Stimulated activated CD4-positive, alpha-beta T cell treated with anti-CD3 and anti-CD28 coated beads, Interleukin-1b, Interleukin-23, amount 100 ng/mL, for 1 hour (primary cell): ENCODE measurements around the gene S100A3.

Experiments used
- DNase-seq, 2 donors: peaks; one replicate each; pipeline ENCODE4 v3.0.0-alpha.2; 2020; ENCODE audit warnings: low read depth in 2 of 2

Gene S100A3

DNA sequence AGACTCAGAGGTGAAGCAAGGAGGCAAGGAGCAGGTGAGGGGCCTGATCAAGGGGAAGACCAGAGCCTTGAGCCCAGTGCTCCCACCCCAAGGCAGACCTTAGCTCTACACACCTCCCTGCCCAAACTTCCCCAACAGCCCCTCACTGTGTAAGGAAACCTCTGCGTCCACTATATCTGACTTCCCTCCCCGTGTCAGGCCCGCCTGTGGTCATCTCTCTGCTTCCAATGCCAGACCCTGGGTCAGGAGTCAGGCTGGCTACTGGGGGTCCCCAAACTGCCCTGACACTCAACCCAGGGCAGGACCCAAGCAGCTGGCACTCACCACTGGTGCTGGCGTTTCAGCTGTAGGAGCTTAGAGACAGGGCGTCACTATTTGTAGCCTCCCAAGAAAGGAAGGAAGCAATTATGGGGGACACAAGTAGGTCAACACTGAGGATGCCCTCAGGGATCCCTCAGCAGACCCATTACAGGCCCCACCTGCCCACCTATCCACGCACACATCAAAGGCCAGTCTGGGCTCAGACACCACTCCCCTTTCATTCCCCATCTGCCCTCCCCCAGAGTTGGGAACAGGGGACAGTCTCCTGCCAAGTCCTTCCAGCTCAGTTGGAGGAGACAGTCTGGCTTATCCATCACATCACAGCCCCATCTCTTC lies 811 bp upstream of the S100A3 start:
- no peak for DNase-seq

DNA sequence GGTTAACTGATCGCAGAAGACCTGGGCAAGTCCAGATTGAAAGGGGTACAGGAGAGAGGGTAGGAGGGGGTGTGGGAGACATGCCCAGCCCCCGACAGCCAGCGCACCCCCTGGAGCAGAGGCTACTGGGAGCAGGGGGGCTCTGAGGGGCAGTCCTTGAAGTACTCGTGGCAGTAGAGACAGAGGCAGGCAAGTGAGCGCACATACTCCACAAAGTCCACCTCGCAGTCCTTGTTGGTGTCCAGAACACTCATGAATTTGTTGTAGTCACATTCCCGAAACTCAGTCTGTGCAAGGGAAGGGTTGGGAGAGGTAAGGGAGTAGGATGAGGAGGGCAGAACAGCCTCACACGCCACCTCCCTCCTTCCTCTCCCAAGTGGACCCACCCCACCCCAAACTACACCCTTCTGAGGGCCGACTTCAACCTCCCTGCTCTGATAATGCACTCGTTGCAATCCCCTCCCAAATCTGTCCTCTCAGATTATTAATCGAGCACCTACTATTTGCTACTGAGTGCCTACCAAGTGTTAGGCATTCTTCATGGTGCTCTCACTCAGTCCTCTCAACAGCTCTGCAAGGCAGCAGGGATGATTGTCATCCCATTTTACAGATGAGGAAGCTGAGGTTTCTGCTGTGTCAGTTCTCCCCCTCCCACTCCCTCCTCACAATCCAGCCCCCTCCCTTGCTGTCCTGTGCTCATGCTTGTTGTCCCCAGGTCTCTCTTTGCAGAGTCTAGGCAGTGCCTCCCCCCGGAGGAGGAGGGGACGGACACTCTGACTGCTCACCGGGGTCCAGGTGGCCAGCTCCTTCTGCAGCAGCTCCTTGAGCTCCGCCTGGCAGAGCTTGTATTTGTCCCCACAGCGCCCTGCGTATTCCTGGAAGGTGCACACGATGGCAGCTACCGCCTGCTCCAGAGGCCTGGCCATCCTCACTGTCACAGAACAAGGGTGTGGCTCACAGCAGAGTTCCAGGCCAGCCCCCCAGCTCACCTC lies 1.2 kb downstream of the S100A3 start:
- no peak for DNase-seq

GRCh38 chr1:153546796-153547559 lies 2.1 kb downstream of the S100A3 start:
- DNase-seq = no peak

DNA sequence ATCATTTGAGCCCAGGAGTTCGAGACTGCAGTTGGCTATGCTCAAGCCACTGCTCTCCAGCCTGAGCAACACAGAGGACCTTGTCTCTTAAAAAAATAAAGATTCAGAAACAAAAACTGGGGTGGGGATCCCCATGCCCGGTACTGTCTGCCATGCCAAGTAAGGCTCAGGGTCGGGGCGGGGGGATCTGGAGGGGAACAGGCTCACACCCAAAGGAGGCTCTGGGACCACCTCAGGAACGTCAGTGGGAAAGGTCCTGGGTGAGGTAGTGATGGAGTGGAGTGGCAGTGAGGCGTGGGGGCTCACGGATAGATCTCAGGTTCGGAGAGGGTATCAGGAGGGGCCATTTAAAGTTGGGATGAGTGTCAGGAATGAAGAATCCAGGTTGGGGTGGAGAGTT lies 2.7 kb downstream of the S100A3 start:
- DNase-seq = no peak

- DNase-seq = peak; percentile 75 to 84
These were observed 3.7 kb downstream of the S100A3 start, which contains the start of gene S100A4 for GRCh38 chr1:153545067-153546055. S100A4 (minus strand) TSS chr1:153545806; CDS start chr1:153544794, 1,012 bp downstream.

DNA sequence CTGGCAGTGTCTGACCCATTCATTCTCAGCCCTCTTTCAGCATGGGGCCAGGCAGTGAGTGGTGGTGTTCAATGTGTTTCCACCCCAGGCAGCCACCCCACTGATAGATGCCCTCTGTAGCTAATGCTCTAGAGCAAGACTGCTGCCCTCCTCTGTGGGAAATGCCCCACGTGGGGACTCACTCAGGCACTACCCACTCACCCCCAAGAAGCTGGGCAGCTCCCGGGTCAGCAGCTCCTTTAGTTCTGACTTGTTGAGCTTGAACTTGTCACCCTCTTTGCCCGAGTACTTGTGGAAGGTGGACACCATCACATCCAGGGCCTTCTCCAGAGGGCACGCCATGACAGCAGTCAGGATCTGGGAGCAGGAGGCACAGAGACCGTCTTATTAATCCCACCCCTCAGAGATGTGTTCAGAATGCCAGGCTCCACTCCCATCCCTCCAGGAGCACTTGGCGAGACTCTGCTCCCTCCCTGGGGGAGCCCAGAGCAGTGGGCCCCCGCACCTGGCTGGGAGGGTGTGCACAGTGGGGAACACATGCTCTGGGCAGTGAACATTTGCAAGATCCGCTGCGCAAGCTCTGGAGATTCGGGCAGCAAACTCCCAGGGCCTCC lies 4.5 kb downstream of the S100A3 start:
- DNase-seq = no peak

GRCh38 chr1:153543736-153544135 lies 5.3 kb downstream of the S100A3 start:
- no peak for DNase-seq

DNA sequence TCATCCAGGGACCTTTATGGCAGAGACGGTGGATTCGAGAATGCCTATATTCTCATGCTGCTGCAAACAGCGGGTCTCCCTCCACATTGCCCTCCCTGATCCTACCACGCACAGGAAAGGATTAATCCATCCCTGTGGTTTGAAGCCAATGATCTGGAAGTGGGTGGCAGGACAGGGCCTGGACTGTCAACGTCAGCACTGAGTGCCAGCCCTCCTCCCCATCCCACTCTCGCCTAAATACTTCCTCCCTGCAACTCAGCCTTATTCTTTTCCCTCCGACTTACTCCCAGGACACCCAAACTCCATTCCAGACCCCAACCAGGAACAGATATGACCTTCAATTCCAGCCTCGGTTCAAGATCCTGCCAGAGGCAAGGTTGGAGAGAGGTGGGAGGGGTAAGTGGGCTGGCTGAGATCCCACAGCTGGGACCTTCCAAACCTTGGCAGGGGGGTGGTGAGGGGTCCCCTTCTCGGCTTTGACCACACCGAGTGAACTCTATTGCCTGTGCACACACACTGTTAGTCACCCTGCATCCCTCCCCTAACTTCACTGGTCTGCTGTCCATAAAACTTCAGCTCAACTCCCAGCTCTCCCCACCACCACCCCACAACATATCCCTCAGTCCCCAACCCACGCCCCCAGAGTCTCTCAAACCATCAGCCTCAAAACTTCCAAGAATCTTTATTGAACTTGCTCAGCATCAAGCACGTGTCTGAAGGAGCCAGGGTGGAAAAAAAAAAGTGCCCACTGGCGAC lies 5.9 kb downstream of the S100A3 start:
- no peak for DNase-seq

- DNase-seq = no peak
These were observed 7.1 kb downstream of the S100A3 start for GRCh38 chr1:153541641-153542590.

- no peak for DNase-seq
These were observed 8.4 kb downstream of the S100A3 start, which contains the start of gene S100A5 for GRCh38 chr1:153540394-153541361. S100A5 (minus strand) TSS chr1:153540934; CDS start chr1:153540191, 743 bp downstream.

- no peak for DNase-seq
These were observed 9.5 kb downstream of the S100A3 start for GRCh38 chr1:153539395-153540093.

GRCh38 chr1:153538315-153538821 lies 10.7 kb downstream of the S100A3 start:
- no peak for DNase-seq

DNA sequence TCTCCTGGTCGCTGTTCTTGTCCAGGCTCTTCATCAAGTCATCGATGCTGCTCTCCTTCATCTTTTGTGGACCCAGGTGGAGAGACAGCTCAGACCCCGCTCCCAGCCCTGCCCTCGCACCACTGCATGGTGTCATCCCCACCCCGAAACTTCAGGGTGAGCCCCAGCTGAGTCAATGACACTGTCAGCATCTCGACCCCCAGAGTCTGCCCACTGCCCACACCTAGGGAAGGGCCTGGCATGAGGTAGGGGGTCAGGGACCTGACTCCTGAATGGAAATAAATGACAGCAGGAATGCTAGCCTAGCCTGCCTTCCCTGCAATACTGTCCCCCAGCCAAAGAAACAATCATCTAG lies 11.7 kb downstream of the S100A3 start:
- no peak for DNase-seq

- no peak for DNase-seq
These were observed 12.2 kb downstream of the S100A3 start for GRCh38 chr1:153536671-153537375.

- peak; percentile 47 to 63 for DNase-seq
These were observed 12.9 kb downstream of the S100A3 start for GRCh38 chr1:153536012-153536670.
